Measurements from ENCODE around the gene BOD1.
"Not testable (repeated sequence)": the region's sequence is repeated elsewhere in the genome, so short reads cannot be mapped to it uniquely, and the experiment has no call there.

BOD1 gene

GRCh38 chr5:173615884-173616576, 420 bp downstream of the BOD1 start:
- DNase-seq (ENCODE audit: low read depth) = peak; percentile 55

DNA sequence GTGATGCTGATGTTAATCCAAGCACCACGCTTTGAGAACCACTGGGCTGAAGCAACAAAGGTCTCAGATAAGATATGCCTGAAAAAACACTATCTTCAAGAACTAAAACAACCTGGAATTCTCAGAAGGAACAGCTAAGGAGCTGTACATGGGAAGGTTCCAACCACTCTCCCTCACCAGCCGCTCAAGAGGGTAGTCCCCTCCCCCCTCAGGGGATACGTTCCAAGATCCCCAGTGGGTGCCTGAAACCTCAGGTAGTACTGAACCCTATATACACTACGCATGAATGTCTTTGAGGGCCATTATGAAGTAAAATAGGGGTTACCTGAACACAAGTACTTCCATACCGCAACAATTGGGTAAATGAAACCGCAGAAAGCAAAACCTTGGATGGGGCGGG, 1.9 kb downstream of the BOD1 start:
- DNase-seq (ENCODE audit: low read depth) = no peak

DNA sequence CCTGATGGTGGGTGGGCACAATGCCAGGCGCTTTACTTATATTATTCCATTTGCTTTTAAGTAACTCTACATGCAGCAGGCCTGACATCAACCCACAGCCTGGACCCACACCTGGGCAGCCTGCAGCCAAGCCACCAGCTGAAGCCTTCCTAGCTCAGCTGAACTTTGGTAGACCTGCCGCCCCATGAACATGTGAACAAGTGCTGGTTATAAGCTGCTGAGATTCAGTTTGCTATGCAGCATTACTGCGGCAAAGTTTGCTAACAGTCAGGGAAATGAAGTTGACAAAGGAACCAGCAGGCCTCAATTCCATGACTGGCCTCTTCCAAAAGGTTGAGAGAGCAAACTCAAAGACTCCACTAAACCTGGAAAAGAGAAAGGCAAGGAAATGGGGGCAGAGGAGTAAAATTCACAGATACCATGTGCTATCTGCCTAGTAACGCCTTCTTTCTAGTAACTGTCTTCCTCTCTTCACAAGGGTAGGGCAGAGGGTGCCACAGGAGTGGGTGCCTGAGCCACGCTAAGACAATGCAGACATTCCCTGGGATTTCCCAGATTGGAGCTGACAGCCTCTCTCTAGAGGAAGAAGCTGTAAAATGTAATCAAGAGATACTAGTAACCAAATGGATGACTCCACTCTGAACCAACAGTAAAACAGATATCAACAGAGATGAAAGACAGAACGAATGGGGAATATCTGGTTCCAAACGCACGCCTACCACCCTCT, 2.9 kb downstream of the BOD1 start:
- no peak for DNase-seq (ENCODE audit: low read depth)

DNA sequence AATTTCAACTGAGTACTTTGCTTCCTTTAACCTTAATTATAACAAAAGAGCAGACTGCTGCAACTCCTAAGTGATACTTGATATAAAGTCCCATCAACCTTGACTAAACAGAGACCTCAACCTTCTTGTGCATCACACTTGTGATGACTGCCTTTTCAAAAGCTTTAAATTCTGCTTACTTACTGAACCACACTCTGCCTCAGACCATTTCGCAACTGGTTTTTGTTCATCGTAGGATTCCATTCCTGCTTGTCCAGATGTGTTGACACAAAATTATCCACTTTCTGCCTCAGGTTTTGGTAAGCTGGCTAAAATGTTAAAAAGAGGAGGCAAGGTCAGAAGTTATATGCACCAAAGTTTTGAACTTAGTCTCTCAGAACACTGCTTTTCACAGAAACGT, 3.5 kb downstream of the BOD1 start:
- no peak for DNase-seq (ENCODE audit: low read depth)

DNA sequence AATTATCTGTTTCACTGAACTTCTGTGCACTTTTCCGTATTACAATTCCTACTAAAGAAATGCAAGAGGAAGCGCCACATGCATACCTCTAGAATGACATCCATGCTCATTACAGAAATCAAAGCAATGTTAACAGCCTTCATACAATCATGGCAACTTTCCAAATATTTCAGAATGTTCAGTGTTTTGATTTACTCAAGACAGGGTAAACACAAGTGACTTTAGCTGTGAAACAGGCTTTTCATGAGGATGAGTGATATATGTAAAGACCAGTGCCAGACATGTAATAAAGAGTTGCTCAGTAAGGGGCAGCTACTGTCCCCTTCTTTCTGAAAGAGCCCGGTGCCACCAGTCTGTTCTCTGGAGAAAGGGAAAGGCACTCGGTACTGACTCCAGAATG, 4.7 kb downstream of the BOD1 start:
- no peak for DNase-seq (ENCODE audit: low read depth)

DNA sequence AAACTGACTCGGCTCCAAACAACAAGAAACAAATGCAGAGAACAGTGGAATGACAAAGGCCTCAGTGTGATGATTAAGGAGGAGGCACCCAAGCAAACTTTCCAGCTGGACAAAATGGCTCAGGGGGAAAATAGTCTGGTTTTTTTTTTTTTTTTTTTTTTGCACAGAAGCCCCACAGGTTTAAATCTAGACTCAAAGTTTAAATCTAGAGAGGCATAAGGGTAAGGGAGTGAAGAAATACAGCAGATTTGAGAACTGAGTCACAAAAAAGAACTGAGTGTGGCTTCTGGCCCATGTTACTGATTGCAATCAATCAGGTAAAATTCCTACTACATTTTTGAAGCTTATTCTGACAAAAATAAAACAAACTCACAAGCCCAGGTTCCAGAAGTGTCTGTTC, 12.3 kb downstream of the BOD1 start:
- no peak for DNase-seq (ENCODE audit: low read depth)

DNA sequence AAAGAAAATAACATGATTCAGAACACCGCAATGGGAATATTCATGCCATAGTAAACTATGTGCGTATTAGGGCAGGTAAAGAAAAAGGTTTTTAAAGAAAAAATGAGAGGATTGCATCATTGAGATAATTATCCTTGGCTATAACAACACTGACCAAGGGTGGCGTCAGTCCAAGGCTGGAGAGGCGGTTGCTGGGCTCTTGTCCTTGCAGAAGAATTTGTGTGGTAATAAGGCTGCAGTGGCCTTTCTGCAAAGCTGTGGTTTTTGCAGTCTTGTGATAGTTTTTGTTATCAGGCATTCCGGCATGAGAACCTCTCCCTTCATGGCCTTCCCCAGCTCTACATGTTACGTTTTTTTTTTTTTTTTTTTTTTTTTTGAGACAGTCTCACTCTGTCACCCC, 14.0 kb downstream of the BOD1 start:
- no peak for DNase-seq (ENCODE audit: low read depth)

GRCh38 chr5:173598686-173599085, 17.8 kb downstream of the BOD1 start:
- no peak for DNase-seq (ENCODE audit: low read depth)

- DNase-seq (ENCODE audit: low read depth) = no peak
Observed at GRCh38 chr5:173597304-173597703, 19.1 kb downstream of the BOD1 start.

DNA sequence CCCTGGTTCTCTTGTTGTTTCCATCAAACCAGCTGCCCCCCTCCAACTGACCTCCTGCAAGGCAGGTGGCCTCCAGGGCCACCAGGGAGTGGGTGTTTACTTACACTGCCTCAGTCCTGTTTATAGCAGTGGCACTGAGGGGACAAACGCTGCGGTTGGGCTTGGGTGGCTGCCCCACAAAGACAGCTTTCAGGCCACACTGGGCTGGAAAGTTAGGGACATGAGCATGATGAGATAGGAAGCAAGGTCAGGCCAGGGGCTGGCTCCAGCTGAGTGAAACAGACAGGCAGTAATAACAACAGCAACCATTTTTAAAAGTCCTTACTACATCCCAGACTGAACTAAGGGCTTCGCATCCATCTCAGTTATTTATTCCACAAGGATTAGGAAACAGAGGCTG, 20.6 kb downstream of the BOD1 start:
- no peak for DNase-seq (ENCODE audit: low read depth)

DNA sequence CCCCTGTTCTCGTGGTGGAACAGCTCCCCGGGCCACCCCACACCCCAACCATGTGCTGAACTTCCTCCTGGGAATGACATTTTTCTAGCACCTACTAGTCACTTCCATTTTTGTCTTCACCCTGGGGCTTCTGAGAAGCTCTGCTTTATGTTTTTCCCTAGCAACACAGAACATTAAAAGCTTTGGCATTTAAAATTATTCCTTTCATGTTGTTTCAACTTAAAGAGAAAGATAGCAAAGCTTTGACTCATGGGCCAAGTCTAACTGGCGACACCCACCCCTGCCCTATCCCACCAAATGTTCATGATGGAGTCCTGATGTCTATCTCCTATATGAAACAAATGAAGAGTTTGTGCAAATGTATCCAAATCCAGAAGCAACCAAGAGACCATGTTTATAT, 22.4 kb downstream of the BOD1 start:
- DNase-seq (ENCODE audit: low read depth) = no peak

- DNase-seq (ENCODE audit: low read depth) = no peak
Observed at GRCh38 chr5:173592050-173592669, 24.3 kb downstream of the BOD1 start.

DNA sequence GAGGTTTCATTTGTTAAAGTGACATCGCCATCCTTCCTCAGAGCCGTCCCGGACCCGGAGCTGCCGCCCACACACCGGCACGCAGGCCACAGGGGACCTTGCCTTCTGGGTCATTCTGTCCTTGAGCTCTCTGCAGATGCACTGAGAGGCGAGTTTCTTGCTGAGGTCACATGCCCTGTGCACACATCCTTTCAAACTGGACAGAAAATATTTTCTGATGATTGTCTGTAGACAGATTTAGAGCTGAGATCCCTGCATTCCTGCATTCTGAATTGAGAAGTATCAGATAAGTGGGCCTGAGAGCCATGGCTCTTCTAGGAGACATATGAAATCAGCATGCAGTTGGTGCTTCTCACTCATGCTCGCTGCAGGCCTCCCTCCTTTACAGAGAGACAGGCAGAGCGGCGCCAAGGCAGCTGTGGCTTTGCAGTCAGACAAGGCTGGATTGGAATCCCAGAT, 25.4 kb downstream of the BOD1 start:
- no peak for DNase-seq (ENCODE audit: low read depth)

DNA sequence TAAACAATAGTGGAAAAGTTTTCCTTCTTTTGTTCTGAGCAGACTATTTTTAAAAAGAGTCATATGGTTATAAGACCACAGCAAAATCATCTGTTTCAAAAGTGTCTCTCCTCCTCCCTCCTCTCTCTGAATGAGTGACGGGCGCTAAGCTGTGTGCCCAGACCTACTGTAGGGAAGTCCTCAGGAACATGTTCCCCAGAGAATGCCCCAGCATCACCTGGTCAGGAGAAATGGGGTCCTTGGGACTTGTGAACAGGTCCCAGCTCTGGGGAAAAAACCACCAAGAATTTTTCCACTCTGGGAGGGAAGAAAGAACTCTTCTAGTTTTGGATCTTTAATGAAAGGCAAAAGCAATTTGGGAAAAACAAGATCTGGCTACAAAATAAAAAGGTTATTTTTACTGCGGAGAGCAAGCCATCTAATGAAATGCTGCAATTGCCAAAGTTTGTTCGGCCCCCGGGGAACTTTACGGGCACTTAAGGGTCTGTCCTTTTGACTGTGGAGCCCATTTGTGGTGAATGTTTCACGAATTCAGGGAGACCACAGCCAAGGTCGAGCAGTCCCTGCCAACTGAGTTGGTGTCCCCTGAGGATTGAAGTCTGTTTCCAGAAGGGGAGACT, 25.9 kb downstream of the BOD1 start:
- no peak for DNase-seq (ENCODE audit: low read depth)

DNA sequence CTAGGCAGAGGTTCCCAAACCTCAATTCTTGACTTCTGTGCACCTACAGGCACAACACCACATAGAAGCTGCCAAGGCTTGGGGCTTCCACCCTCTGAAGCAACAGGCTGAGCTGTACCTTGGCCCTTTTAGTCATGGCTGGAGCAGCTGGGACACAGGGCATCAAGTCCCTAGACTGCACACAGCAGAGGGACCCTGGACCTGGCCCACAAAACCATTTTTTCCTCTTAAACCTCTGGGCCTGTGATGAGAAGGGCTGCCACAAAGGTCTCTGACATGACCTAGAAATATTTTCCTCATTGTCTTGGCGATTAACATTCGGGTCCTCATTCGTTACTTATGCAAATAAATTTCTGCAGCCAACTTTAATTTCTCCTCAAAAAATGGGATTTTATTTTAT, 30.3 kb downstream of the BOD1 start:
- DNase-seq (ENCODE audit: low read depth) = not testable (repeated sequence)

GRCh38 chr5:173583346-173583745, 33.1 kb downstream of the BOD1 start:
- no peak for DNase-seq (ENCODE audit: low read depth)

DNA sequence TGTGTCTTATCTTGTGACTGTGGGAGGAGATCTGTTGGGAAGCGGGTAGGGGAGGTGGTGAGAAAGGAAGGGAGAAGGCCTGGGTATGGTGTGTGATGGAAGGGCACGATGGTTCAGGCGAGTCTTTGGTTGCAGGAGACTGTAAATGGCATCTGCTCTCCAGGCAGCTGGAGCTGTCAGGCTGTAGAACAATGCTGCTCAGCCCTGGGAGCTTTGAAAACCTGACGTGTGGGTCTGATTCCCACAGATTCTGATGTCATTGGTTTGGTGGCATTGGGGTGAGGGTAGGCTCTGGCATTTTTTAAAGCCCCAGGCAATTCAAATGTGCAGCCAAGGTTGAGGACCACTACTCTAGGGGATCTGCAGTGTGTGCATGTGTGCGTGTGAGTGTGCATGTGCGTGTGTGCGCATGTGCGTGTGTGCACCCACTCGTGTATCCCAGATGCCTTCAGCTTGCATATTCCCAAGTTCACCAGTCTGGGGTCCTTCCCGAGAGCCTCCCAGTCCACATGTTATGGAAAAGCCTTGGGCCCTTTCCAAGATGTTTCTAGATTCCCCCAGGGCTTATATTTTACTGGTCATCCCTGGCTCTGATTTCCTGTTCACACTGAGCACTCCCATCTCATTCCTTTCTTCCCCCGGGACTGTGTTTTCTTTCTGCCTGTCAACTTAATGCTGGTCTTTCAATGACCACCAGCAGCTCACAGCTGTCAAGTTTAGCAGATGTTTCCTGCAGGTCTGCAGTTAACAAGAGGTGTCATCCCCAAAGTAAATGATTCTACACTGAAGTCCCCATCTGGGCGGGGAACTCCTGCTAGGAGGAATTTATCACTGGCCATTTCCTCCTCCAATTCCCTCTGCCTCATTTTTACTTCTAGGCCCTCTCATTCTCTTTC, 34.0 kb downstream of the BOD1 start:
- DNase-seq (ENCODE audit: low read depth) = no peak

- DNase-seq (ENCODE audit: low read depth) = no peak
Observed at GRCh38 chr5:173581408-173582215, 34.8 kb downstream of the BOD1 start.

GRCh38 chr5:173578947-173579615, 37.4 kb downstream of the BOD1 start:
- no peak for DNase-seq (ENCODE audit: low read depth)

DNA sequence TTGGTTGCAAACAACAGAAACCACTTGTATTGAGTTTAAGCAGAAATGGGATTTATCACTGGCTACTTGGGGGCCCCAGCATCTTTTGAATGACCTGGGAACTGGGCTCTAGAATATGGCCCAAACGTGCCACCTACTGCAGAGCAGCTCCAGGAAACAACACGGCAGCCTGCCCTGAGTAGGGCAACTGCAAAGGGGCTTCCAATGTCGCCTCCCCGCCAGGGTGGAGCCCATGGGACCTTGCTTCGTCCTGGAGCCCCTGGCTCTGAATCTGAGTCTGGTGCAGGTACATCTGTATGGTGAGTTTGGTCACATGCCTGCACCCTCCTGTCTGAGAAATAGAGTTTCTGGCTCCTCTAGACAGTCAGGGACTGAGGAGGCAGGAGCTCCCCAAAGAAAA, 38.6 kb downstream of the BOD1 start:
- DNase-seq (ENCODE audit: low read depth) = no peak
